Aorta (tissue), 5 donors: Measurements from ENCODE around the gene PC. TPM values are rescaled to one million over a fixed set of nuclear protein-coding genes. Genes with fewer than 3 reads are reported as not detected.

Experiments
- ATAC-seq: fragments of 200-7000 bp; cut with Tn5 transposase; one replicate; pipeline ENCODE4 v1.9.1; 2022; ENCODE audit warnings: moderate library complexity; ENCODE audit not compliant: low FRiP score
- DNase-seq, 2 donors: peaks; one replicate each; pipeline ENCODE4 v3.0.0-alpha.2; 2020
- H3K27ac ChIP-seq, 2 donors: one replicate each; pipeline ENCODE4 v1.5.1; 2013; ENCODE audit warnings: low read length in 2 of 2, mild to moderate bottlenecking in 2 of 2, moderate library complexity in 2 of 2, control low read depth in 1 of 2, inconsistent platforms in 1 of 2, low read depth in 1 of 2
- H3K27me3 ChIP-seq, 2 donors: one replicate each; pipeline ENCODE4 v1.6.1; 2013; ENCODE audit warnings: control low read depth in 1 of 2, low read length in 1 of 2, mild to moderate bottlenecking in 1 of 2, moderate library complexity in 1 of 2; ENCODE audit not compliant: insufficient read depth in 2 of 2, control insufficient read depth in 1 of 2
- H3K36me3 ChIP-seq, 2 donors: one replicate each; pipeline ENCODE4 v1.6.1; 2013; ENCODE audit warnings: control low read depth in 1 of 2, low read length in 1 of 2, mild to moderate bottlenecking in 1 of 2; ENCODE audit not compliant: insufficient read depth in 2 of 2, control insufficient read depth in 1 of 2
- H3K4me1 ChIP-seq, 2 donors: one replicate each; pipeline ENCODE4 v1.6.1; 2013; ENCODE audit warnings: low read length in 2 of 2, control low read depth in 1 of 2, mild to moderate bottlenecking in 1 of 2, moderate library complexity in 1 of 2; ENCODE audit not compliant: insufficient read depth in 2 of 2, control insufficient read depth in 1 of 2
- H3K4me3 ChIP-seq, 2 donors: one replicate each; pipeline ENCODE4 v1.5.1; 2013; ENCODE audit warnings: low read length in 2 of 2, control low read depth in 1 of 2, mild to moderate bottlenecking in 1 of 2
- H3K9me3 ChIP-seq: one replicate; pipeline ENCODE4 v1.6.1; 2013; ENCODE audit warnings: mild to moderate bottlenecking, low read length; ENCODE audit not compliant: control insufficient read depth
- WGBS, 2 donors: extraction: QIAGEN DNeasy Blood & Tissue Kit; methylation state at CpG; one replicate each; pipeline ENCODE4 v1.1.7; 2013; 5-methylcytosine and 5-hydroxymethylcytosine counted together
- intact Hi-C, 2 donors: fragments of 100-400 bp; cut with DNase I; formaldehyde crosslinking; loops; one replicate each; pipeline versions ENCODE4 v1.14.2 to v1.15.0; 2022
- polyA plus RNA-seq, 2 donors: library from polyadenylated mRNA; stranded (reverse); fragments of 200-250 nt; gene quantifications; one replicate each; pipeline ENCODE4 v1.2.3, GENCODE V29; 2013
- total RNA-seq, 2 donors: library from RNA; stranded (reverse); fragmentation: NEBNext Ultra II Directional; extraction: Animal tissue kit (Norgen Biotek cat#: 25700); gene quantifications; one replicate each; pipeline ENCODE4 v1.2.1, GENCODE V29; 2021
- donor health status: healthy with polysubstance abuse.
- donor health status: Bipolar disorder and iron deficiency.
- donor health status: DM: no; HTN: no; CAD: no.
- donor health status: DM: no; HTN: no; CAD: no.
- donor health status: DM: yes; HTN: yes; CAD: no.

PC gene
- total and polyA plus RNA-seq, 4 donors, result 12.6 to 22.7 (median 14.8) TPM

- H3K36me3 ChIP-seq, result no peaks in the 10 kb centered on the region
- ATAC-seq (peak; percentile 47), DNase-seq (peak; percentile 85 to 92)
- H3K27me3 ChIP-seq, result no peaks in the 10 kb centered on the region
- intact Hi-C loops, result loop anchor here in 1 of 2 donors (5.0 kb wide), 2 partner anchors 36 to 191 kb away; no protein-coding TSS in a partner anchor
- H3K9me3 ChIP-seq, result no peaks in the 10 kb centered on the region
- H3K4me3 ChIP-seq, result peak overlapping the region in 1 of 2 donors; percentile 9
- H3K4me1 ChIP-seq, result no peaks in the 10 kb centered on the region
- H3K27ac ChIP-seq, result no peak overlapping the region
- WGBS, 2 donors, result 25 to 31% methylated on average over 29 of the region's 29 CpGs
Observed at GRCh38 chr11:66883016-66883965, 74.9 kb downstream of the PC start.

- intact Hi-C loops, result loop anchor here in 1 of 2 donors (5.0 kb wide), 2 partner anchors 35 to 190 kb away; no protein-coding TSS in a partner anchor
- H3K4me1 ChIP-seq, result no peaks in the 10 kb centered on the region
- WGBS, 2 donors, result 17 to 20% methylated on average over 14 of the region's 14 CpGs
- H3K27me3 ChIP-seq, result no peaks in the 10 kb centered on the region
- no peaks in the 10 kb centered on the region for H3K9me3 ChIP-seq
- no peaks in the 10 kb centered on the region for H3K36me3 ChIP-seq
- DNase-seq (no peak), ATAC-seq (no peak)
- peak overlapping the region in 1 of 2 donors; percentile 9 for H3K4me3 ChIP-seq
- no peak overlapping the region for H3K27ac ChIP-seq
Observed at GRCh38 chr11:66882561-66883015, 75.6 kb downstream of the PC start.

GRCh38 chr11:66881927-66882452 lies 76.2 kb downstream of the PC start:
- no peak overlapping the region for H3K4me3 ChIP-seq
- intact Hi-C loops, result loop anchor here in 1 of 2 donors (5.0 kb wide), 2 partner anchors 35 to 190 kb away; no protein-coding TSS in a partner anchor

GRCh38 chr11:66881451-66881835 lies 76.7 kb downstream of the PC start:
- Histone ChIP-seq H3K27ac (no peak overlapping the region), H3K4me3 (no peak overlapping the region), H3K27me3 (no peaks in the 10 kb centered on the region), H3K9me3 (no peaks in the 10 kb centered on the region), H3K36me3 (no peaks in the 10 kb centered on the region), H3K4me1 (no peaks in the 10 kb centered on the region)
- ATAC-seq (no peak), DNase-seq (no peak)
- 95 to 98% methylated on average over 10 of the region's 10 CpGs for WGBS, 2 donors
- intact Hi-C loops, result loop anchor here in 1 of 2 donors (5.0 kb wide), 2 partner anchors 34 to 189 kb away; no protein-coding TSS in a partner anchor

More at GRCh38 chr11:66881927-66882452, 76.2 kb downstream of the PC start:
- H3K4me1 ChIP-seq, result no peaks in the 10 kb centered on the region
- no peaks in the 10 kb centered on the region for H3K9me3 ChIP-seq
- no peaks in the 10 kb centered on the region for H3K36me3 ChIP-seq
- DNase-seq, result no peak
- WGBS, 2 donors, result 75 to 82% methylated on average over 9 of the region's 9 CpGs
- H3K27ac ChIP-seq, result no peak overlapping the region
- H3K27me3 ChIP-seq, result no peaks in the 10 kb centered on the region
- ATAC-seq, result no peak

GRCh38 chr11:66880496-66881450 lies 77.4 kb downstream of the PC start:
- 81 to 83% methylated on average over 14 of the region's 14 CpGs for WGBS, 2 donors
- intact Hi-C loops, result loop anchor here in 1 of 2 donors (5.0 kb wide), 2 partner anchors 33 to 188 kb away; no protein-coding TSS in a partner anchor
- Histone ChIP-seq H3K4me1 (no peaks in the 10 kb centered on the region), H3K36me3 (no peaks in the 10 kb centered on the region), H3K4me3 (no peak overlapping the region), H3K9me3 (no peaks in the 10 kb centered on the region), H3K27ac (no peak overlapping the region), H3K27me3 (no peaks in the 10 kb centered on the region)
- no peak for ATAC-seq
- DNase-seq, result no peak

- WGBS, 2 donors, result 59 to 70% methylated on average over 8 of the region's 8 CpGs
- H3K27me3 ChIP-seq, result no peaks in the 10 kb centered on the region
- H3K9me3 ChIP-seq, result no peaks in the 10 kb centered on the region
- ATAC-seq (no peak), DNase-seq (no peak)
- H3K4me3 ChIP-seq, result no peak overlapping the region
- H3K4me1 ChIP-seq, result no peaks in the 10 kb centered on the region
- intact Hi-C loops, result loop anchor here in 1 of 2 donors (5.0 kb wide), 2 partner anchors 33 to 188 kb away; no protein-coding TSS in a partner anchor
- H3K27ac ChIP-seq, result no peak overlapping the region
- H3K36me3 ChIP-seq, result no peaks in the 10 kb centered on the region
Observed at GRCh38 chr11:66879999-66880398, 78.2 kb downstream of the PC start.

GRCh38 chr11:66879583-66879982 lies 78.6 kb downstream of the PC start:
- ATAC-seq (no peak), DNase-seq (no peak)
- Histone ChIP-seq H3K36me3 (no peaks in the 10 kb centered on the region), H3K9me3 (no peaks in the 10 kb centered on the region), H3K4me1 (no peaks in the 10 kb centered on the region), H3K4me3 (no peak overlapping the region), H3K27ac (no peak overlapping the region), H3K27me3 (no peaks in the 10 kb centered on the region)
- WGBS, 2 donors, result 92 to 93% methylated on average over 9 of the region's 9 CpGs
- intact Hi-C loops, result no loop called here

- WGBS, 2 donors, result 94 to 97% methylated on average over 7 of the region's 7 CpGs
- Histone ChIP-seq H3K27ac (no peak overlapping the region), H3K4me3 (no peak overlapping the region), H3K36me3 (no peaks in the 10 kb centered on the region), H3K9me3 (no peaks in the 10 kb centered on the region), H3K27me3 (no peaks in the 10 kb centered on the region), H3K4me1 (no peaks in the 10 kb centered on the region)
- no peak for ATAC-seq
- intact Hi-C loops, result no loop called here
- DNase-seq, result no peak
Observed at GRCh38 chr11:66879000-66879399, 79.2 kb downstream of the PC start.
